Activated CD4-positive, alpha-beta memory T cell treated with anti-CD3 and anti-CD28 coated beads, Interleukin-2, amount 10 ng/mL, durations not matched to agents 7 days and 5 days (primary cell): Measurements from ENCODE around the gene TMEM139. TPM values are rescaled to one million over a fixed set of nuclear protein-coding genes. Genes with fewer than 3 reads are reported as not detected.

ENCODE experiments used
- CTCF ChIA-PET: fragments of 350-600 bp; sonication (Branson Sonifier 250); formaldehyde crosslinking; loops from one replicate; lab custom pipeline; 2021; ENCODE audit warnings: antibody characterized with exemption, inconsistent platforms; lab: Charles Lee
- POLR2A ChIA-PET: fragments of 350-600 bp; sonication (Branson Sonifier 250); formaldehyde crosslinking; loops from one replicate; lab custom pipeline; 2021; ENCODE audit warnings: antibody characterized with exemption; lab: Charles Lee
- DNase-seq: peaks from one replicate; pipeline ENCODE4 v3.0.0-alpha.2; 2020
- H3K27ac Mint-ChIP-seq: one replicate; pipeline ENCODE4 v1.8.0; 2021; ENCODE audit warnings: mild to moderate bottlenecking, mixed read lengths
- H3K27me3 Mint-ChIP-seq: one replicate; pipeline ENCODE4 v1.8.0; 2021; ENCODE audit warnings: mixed read lengths
- H3K36me3 Mint-ChIP-seq: one replicate; pipeline ENCODE4 v1.8.0; 2021; ENCODE audit warnings: low read depth, mixed read lengths
- H3K4me1 Mint-ChIP-seq: one replicate; pipeline ENCODE4 v1.8.0; 2021; ENCODE audit warnings: mixed read lengths
- H3K4me3 Mint-ChIP-seq: one replicate; pipeline ENCODE4 v1.8.0; 2021; ENCODE audit warnings: mild to moderate bottlenecking, mixed read lengths
- H3K9me3 Mint-ChIP-seq: one replicate; pipeline ENCODE4 v1.8.0; 2021; ENCODE audit warnings: mixed read lengths
- total RNA-seq, 2 experiments: library from RNA; stranded (reverse); gene quantifications; one replicate each; pipeline ENCODE4 v1.2.3, GENCODE V29; 2021

Gene TMEM139
- under 1 TPM; 0.48 to 0.73 TPM for total RNA-seq

DNA sequence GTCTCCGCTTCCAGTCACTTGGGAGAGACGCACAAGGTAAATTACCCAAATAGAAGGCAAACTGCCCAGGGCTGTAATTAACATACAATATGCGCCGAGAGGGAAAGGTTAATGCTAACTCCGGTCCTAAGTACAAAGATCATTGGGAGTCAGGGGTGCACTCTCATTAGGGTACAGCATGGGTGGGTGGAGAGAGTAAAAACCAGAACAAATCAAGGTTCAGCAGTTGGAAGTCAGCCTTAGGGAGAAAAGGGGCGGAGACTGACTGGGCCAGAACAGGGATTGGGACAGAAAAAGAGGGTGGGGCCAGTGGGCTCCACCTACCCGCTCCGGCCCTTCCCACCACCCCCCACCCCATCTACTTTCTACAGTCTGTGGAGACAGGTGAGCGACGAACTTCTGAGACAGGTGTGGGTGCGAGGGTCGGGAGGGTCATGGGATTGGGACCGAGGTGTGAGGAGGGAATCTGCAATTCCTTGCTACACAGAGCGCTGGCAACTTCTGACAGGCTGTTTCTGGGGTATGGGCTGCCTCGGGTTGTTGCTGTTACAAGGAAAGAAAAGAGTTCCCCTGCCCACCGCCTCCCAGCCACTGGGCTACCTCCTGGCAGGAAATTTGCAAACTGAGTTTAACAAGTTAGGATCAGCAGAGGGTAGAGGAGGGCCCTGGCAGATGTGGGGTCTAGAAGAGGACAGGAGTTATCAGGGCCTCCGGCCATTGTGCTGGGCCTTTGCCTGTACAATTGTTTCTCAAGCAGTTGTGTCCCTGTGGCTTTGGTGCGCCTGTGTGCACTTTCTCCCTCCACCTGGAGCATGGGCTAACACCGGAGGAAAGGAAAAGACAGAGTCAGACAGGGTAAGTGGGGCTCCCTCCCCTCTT, at the start of gene TMEM139:
TSS of gene TMEM139 (plus strand) at position 368 of the 879 bp plus-strand sequence. CDS start 1,000 bp downstream, outside the sequence.
- H3K4me1 Mint-ChIP-seq, result peaks cover 51% of the 10 kb centered on the region
- no peak within 1 kb of the TSS for H3K4me3 Mint-ChIP-seq
- no peak within 1 kb of the TSS for H3K27ac Mint-ChIP-seq
- DNase-seq, result no peak
- no peaks in the 10 kb centered on the region for H3K27me3 Mint-ChIP-seq
- ChIA-PET CTCF (interaction anchor here (1.2 kb wide), 1 partner anchor 40 kb away, joined by 3 read pairs; no protein-coding TSS in a partner anchor), POLR2A (no interaction called here)
- H3K36me3 Mint-ChIP-seq, result peaks cover 20% of the 10 kb centered on the region
- peaks cover 7% of the 10 kb centered on the region for H3K9me3 Mint-ChIP-seq

DNA sequence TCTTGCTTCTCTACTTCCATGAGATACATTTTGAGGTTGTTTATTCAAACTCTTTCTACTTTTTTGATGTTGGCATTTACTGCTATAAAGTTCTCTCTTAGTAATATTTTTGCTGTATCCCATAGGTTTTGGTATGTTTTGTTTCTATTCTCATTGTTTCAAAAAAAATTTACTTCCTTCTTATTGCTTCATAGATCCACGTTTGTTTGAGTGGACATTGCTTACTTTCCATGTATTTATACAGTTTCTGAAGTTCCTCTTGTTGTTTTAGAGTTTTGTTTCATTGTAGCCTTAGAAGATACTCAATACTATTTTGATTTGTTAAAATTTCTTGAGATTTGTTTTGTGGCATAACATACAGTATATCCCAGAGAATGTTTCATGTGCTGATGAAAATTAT, 49.2 kb upstream of the TMEM139 start:
- H3K36me3 Mint-ChIP-seq, result peaks cover 25% of the 10 kb centered on the region
- POLR2A ChIA-PET, result no interaction called here
- no peak overlapping the region for H3K27ac Mint-ChIP-seq
- H3K4me3 Mint-ChIP-seq, result no peak overlapping the region
- CTCF ChIA-PET, result interaction anchor here (1.0 to 1.6 kb wide), 2 partner anchors 20 to 140 kb away, joined by 3 read pairs; no protein-coding TSS in a partner anchor
- H3K9me3 Mint-ChIP-seq, result peaks cover 27% of the 10 kb centered on the region
- peaks cover 10% of the 10 kb centered on the region for H3K4me1 Mint-ChIP-seq
- H3K27me3 Mint-ChIP-seq, result peaks cover 42% of the 10 kb centered on the region
- DNase-seq, result no peak

DNA sequence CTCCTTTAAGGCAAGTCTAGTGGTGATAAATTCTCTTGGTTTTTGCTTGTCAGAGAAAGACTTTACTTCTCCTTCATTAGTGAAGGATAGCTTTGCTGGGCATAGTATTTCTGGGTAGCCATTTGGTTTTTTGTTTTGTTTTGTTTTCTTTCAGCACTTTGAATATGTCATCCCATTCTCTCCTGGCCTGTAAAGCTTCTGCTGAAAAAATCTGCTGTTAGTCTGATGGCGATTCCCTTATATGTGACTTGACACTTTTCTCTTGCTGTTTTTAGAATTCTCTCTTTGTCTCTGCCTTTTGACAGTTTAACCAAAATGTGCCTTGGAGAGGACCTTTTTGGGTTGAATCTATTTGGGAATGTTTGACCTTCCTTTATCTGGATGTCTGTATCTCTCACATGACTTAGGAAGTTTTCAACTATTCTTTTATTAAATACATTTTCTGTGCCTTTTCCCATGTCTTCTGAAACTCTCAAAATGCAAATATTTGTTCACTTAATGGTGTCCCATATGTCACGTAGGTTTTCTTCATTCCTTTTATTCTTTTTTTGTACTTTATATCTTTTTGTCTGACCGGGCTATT, 48.3 kb upstream of the TMEM139 start:
- no peak overlapping the region for H3K4me3 Mint-ChIP-seq
- CTCF ChIA-PET, result interaction anchor here (1.3 to 1.6 kb wide), 2 partner anchors 109 to 139 kb away, joined by 3 read pairs; no protein-coding TSS in a partner anchor
- no peak for DNase-seq
- H3K27ac Mint-ChIP-seq, result no peak overlapping the region
- H3K36me3 Mint-ChIP-seq, result peaks cover 25% of the 10 kb centered on the region
- H3K9me3 Mint-ChIP-seq, result peaks cover 27% of the 10 kb centered on the region
- POLR2A ChIA-PET, result no interaction called here
- H3K4me1 Mint-ChIP-seq, result peaks cover 19% of the 10 kb centered on the region
- H3K27me3 Mint-ChIP-seq, result peaks cover 42% of the 10 kb centered on the region

DNA sequence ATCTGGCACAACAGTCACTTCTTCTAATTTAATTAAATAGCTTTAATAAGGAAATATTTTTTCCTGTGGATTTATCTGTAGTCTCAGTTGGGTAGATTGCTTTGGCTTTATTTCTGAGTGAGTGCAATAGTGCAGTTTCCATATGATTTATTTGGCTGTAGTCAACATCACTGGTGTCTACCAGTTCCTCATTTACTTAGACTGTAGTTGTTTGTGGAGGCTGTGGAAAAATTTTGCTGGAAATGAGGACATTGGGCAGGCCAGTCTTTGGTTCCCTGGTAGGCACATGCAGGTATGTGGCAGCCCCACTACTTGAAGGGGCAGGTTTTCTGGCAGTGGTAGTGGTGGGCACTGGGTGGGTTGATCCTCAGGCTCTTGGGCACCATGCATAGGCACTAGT, 47.4 kb upstream of the TMEM139 start:
- Mint-ChIP-seq H3K27ac (no peak overlapping the region), H3K9me3 (peaks cover 27% of the 10 kb centered on the region), H3K36me3 (peaks cover 25% of the 10 kb centered on the region), H3K27me3 (peaks cover 38% of the 10 kb centered on the region), H3K4me3 (no peak overlapping the region), H3K4me1 (peaks cover 25% of the 10 kb centered on the region)
- no peak for DNase-seq
- ChIA-PET CTCF (interaction anchor here (1.3 to 1.6 kb wide), 2 partner anchors 108 to 138 kb away, joined by 3 read pairs; no protein-coding TSS in a partner anchor), POLR2A (no interaction called here)

DNA sequence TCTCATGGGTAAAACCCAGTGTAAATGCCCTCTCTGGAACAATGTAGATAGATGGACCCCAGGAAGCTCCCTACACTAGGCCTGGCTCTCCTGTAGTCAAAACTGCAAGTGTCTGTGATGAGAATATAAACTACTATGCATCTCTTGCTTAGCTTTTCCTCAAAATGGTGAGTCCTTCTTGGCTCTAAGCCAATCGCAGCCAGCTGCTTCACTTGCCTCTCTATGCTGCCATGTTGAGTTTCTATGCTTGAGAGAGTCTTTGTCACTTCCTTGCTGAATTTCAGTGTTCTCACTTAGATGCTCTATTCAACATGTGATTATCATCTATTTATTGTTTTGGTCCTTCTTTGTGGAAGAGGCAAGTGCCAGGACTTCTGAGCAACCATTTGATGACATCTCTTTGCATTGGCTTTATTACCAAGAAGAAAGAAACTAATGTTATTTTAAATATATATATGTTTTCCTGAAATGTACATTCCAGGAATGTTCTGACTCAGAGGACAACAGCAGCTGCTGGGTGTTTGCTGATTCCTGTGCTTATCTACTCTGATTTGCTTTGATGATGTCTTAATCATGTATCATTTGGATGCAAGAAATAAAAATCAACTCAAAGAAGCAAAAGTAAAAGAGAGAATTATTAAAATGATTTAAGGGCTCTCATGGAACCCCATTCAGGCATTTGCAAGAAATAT, 46.3 kb upstream of the TMEM139 start:
- Mint-ChIP-seq H3K4me3 (no peak overlapping the region), H3K27me3 (peaks cover 29% of the 10 kb centered on the region), H3K36me3 (peaks cover 25% of the 10 kb centered on the region), H3K27ac (no peak overlapping the region), H3K9me3 (peaks cover 27% of the 10 kb centered on the region), H3K4me1 (peaks cover 32% of the 10 kb centered on the region)
- no peak for DNase-seq
- CTCF ChIA-PET, result interaction anchor here (0.6 to 7.6 kb wide), 5 partner anchors 24 to 878 kb away, joined by 3 to 250 read pairs (median 149); partner anchors contain the start of gene GSTK1
- POLR2A ChIA-PET, result no interaction called here

DNA sequence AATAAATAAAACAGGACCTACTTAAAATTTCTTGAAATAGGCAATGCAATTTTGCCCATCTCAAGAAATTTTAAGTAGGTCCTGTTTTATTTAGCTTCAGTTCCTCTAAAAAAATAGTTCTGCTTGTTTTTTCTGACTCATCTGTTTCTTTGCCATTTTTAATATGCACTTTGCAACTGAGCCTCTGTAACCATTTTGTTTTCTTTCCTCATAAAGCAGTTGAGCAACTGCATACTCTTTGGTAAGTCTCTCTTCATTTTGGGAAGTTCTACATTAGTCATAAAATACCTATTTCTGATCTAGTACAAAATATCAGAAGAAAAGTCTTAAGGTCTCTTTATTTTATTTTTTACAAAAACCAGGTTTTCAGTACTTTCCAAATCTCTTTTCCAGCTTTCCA, 44.9 kb upstream of the TMEM139 start:
- DNase-seq, result no peak
- ChIA-PET POLR2A (interaction anchor here (0.8 to 3.0 kb wide), 16 partner anchors 12 to 176 kb away, joined by 3 to 31 read pairs (median 8); partner anchors contain the start of genes CASP2, GSTK1 and ZYX), CTCF (interaction anchor here (0.8 to 7.6 kb wide), 38 partner anchors 8 to 854 kb away, joined by 3 to 250 read pairs (median 7); partner anchors contain the start of genes CASP2, CLCN1, EPHA1 and GSTK1)
- Mint-ChIP-seq H3K4me1 (peaks cover 46% of the 10 kb centered on the region), H3K9me3 (peaks cover 24% of the 10 kb centered on the region), H3K27me3 (peaks cover 20% of the 10 kb centered on the region), H3K27ac (peak overlapping the region; percentile 33), H3K36me3 (peaks cover 31% of the 10 kb centered on the region), H3K4me3 (no peak overlapping the region)

DNA sequence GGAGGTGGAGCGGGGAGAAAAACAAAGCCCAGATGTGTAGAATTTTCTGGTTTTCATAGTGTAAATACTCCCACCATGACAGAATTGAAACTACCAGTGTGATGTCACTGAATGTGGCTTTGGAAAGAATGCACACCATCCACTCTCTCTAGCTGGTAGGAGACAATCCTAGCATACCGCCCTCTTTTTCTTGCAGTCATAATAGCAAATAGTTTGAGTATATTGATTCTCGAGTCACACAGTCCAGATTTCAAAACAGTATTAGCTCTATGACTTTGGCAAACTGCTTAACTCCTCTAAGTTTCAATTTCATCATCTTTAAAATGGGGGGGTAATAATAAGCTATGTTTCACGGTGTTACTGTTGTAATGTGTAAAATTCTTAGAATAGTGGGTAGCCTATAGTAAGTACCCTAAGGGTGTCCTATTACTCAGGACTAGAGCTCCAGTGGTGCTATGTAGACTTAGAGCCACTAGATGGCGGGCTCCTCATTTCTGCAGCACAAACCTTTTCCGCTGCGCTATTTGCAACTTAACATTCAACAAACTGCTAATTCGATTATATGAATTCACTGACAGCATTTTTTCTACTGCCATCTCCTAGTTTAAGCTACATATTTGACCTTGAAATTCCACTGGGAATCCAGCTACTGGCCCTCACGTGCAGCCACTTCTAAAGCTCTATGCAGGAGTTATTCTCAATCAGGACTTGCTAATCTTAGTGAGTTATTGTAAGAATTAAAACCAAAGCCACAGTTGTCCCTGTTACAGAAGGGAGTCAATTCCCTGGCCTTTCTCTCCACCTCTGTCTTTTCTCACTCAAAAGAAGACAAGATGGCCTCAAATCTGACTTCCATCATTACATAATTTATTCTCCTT, 44.2 kb upstream of the TMEM139 start:
- ChIA-PET POLR2A (interaction anchor here (0.8 to 3.0 kb wide), 19 partner anchors 11 to 176 kb away, joined by 3 to 31 read pairs (median 6); partner anchors contain the start of genes CASP2, GSTK1 and ZYX), CTCF (interaction anchor here (0.6 to 7.6 kb wide), 46 partner anchors 9 to 855 kb away, joined by 3 to 250 read pairs (median 6); partner anchors contain the start of genes CASP2, CLCN1, EPHA1 and EPHB6)
- Mint-ChIP-seq H3K4me1 (peaks cover 52% of the 10 kb centered on the region), H3K36me3 (peaks cover 31% of the 10 kb centered on the region), H3K27ac (peak overlapping the region; percentile 33), H3K4me3 (no peak overlapping the region), H3K9me3 (peaks cover 20% of the 10 kb centered on the region), H3K27me3 (peaks cover 16% of the 10 kb centered on the region)
- peak; percentile 77 for DNase-seq

DNA sequence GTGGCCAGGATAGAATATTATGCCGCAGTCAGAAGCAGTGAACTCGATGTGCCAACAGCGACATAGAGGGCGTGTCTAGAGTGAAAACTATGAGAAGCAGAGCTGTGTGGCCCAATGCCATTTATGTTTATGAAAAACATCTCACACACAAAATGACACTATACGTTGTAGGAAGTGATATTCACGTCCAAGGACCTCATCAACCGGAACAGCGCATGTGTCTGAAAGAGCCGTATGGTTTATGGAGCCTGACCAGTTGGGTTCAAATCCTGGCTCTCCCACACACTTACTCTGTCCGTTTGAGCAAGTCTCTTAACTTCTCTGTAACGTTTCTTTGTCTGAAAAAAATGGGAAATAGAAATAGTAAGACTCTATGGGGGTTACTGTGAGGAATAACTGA, 42.5 kb upstream of the TMEM139 start:
- Mint-ChIP-seq H3K27me3 (no peaks in the 10 kb centered on the region), H3K4me1 (peaks cover 70% of the 10 kb centered on the region), H3K9me3 (peaks cover 8% of the 10 kb centered on the region), H3K36me3 (peaks cover 31% of the 10 kb centered on the region), H3K4me3 (no peak overlapping the region), H3K27ac (no peak overlapping the region)
- no peak for DNase-seq
- ChIA-PET CTCF (interaction anchor here (0.7 to 7.6 kb wide), 5 partner anchors 20 to 66 kb away, joined by 3 to 250 read pairs (median 149); partner anchors contain the start of gene GSTK1), POLR2A (interaction anchor here (1.6 to 4.0 kb wide), 4 partner anchors 13 to 46 kb away, joined by 5 to 51 read pairs (median 6); partner anchors contain the start of genes CASP2 and GSTK1)

DNA sequence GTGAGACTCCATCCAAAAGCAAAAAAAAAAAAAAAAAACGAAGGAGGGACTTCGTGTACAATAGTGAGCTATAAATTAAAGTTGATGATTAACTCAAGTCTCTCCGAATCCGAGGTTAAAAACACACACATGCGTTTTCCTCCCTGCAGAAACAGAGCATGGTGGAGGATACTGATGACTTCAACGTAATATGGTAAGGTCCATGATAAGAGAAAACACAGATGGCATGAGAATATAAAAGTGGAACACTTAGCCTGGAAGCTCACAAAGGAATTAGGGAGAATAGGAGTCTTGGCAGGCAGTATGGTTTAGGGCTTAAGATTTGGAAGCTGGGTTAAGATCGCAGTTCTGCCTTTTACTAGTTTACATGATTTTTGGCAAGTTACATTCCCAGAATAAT, 41.6 kb upstream of the TMEM139 start:
- no peak for DNase-seq
- H3K4me3 Mint-ChIP-seq, result no peak overlapping the region
- H3K27ac Mint-ChIP-seq, result no peak overlapping the region
- POLR2A ChIA-PET, result interaction anchor here (1.1 to 4.0 kb wide), 7 partner anchors 12 to 67 kb away, joined by 4 to 51 read pairs (median 5); partner anchors contain the start of genes CASP2 and GSTK1
- CTCF ChIA-PET, result interaction anchor here (0.7 to 7.6 kb wide), 8 partner anchors 19 to 235 kb away, joined by 3 to 250 read pairs (median 4); partner anchors contain the start of genes CASP2 and GSTK1
- peaks cover 31% of the 10 kb centered on the region for H3K36me3 Mint-ChIP-seq
- no peaks in the 10 kb centered on the region for H3K27me3 Mint-ChIP-seq
- H3K9me3 Mint-ChIP-seq, result peaks cover 7% of the 10 kb centered on the region
- peaks cover 75% of the 10 kb centered on the region for H3K4me1 Mint-ChIP-seq

DNA sequence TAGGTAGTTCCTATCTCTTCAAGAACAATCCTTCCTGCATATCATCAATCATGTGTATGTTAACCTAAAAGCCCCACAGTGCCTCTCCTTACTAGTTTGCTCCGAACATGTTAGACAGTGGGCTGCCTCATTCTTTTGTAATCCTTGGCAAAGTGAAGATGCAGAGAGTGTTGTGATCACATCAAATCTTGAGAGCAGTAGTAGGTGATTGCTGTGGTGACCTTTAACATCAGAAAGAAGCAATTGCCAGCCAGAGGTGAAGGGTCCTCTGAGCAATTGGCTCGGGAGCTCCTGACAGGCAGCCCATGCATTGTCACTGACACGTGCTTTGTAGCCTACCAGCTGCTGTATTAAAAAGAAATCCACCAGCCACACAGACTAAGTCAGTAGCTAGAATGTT, 41.1 kb upstream of the TMEM139 start:
- Mint-ChIP-seq H3K4me1 (peaks cover 78% of the 10 kb centered on the region), H3K4me3 (no peak overlapping the region), H3K9me3 (peaks cover 10% of the 10 kb centered on the region), H3K36me3 (peaks cover 34% of the 10 kb centered on the region), H3K27me3 (no peaks in the 10 kb centered on the region), H3K27ac (peak overlapping the region; percentile 59)
- no peak for DNase-seq
- POLR2A ChIA-PET, result interaction anchor here (0.7 to 4.0 kb wide), 9 partner anchors 12 to 137 kb away, joined by 3 to 51 read pairs (median 5); partner anchors contain the start of genes CASP2 and GSTK1
- CTCF ChIA-PET, result interaction anchor here (0.6 to 7.6 kb wide), 8 partner anchors 18 to 236 kb away, joined by 3 to 250 read pairs (median 4); partner anchors contain the start of genes CASP2 and GSTK1

DNA sequence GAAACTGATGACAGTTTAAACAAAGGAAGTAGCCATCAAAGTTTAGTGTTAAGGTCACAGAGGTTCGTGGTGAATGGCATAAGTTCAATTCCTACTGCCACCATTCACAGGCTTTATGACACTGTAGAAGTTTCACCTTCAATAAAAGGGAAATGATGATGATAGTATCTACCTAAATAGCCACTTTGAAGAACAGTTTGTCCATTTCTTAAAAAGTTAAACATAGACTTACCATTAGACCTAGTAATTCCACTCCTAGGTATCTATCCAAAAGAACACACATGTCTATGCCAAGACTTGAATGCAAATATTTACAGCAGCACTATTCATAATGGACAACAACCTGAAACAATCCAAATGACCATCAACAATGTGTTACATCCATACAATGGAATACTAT, 40.4 kb upstream of the TMEM139 start:
- H3K36me3 Mint-ChIP-seq, result peaks cover 41% of the 10 kb centered on the region
- peak overlapping the region; percentile 86 for H3K27ac Mint-ChIP-seq
- ChIA-PET POLR2A (interaction anchor here (0.7 to 4.0 kb wide), 14 partner anchors 14 to 457 kb away, joined by 3 to 51 read pairs (median 5); partner anchors contain the start of genes CASP2 and GSTK1), CTCF (interaction anchor here (0.6 to 7.6 kb wide), 13 partner anchors 12 to 236 kb away, joined by 3 to 250 read pairs (median 5); partner anchors contain the start of genes CASP2 and GSTK1)
- no peak overlapping the region for H3K4me3 Mint-ChIP-seq
- H3K4me1 Mint-ChIP-seq, result peaks cover 82% of the 10 kb centered on the region
- H3K27me3 Mint-ChIP-seq, result no peaks in the 10 kb centered on the region
- H3K9me3 Mint-ChIP-seq, result peaks cover 13% of the 10 kb centered on the region
- DNase-seq, result no peak
